OCI-LY7 (cell line): ENCODE results near the gene NDUFB10. TPM values are rescaled to one million over a fixed set of nuclear protein-coding genes. Genes with fewer than 3 reads are reported as not detected.

Experiments
- BruUV-seq: library from RNA; stranded (reverse); fragments of 400-500 nt; replicated peaks from 2 replicates; lab custom pipeline; 2021; lab: Mats Ljungman, UMichigan
- CTCF ChIA-PET: fragments of 300-600 bp; sonication (Branson Sonifier 250); formaldehyde crosslinking; loops from one replicate; lab custom pipeline; 2022; ENCODE audit warnings: antibody characterized with exemption; ENCODE audit not compliant: unreplicated experiment; lab: Charles Lee
- POLR2A ChIA-PET: fragments of 300-600 bp; sonication (Branson Sonifier 250); formaldehyde crosslinking; loops from one replicate; lab custom pipeline; 2022; ENCODE audit warnings: antibody characterized with exemption; lab: Charles Lee
- DNase-seq: peaks from one replicate; pipeline ENCODE4 v3.0.0-alpha.2; 2015; ENCODE audit warnings: low spot score
- H2AFZ ChIP-seq: fragments of 200-600 bp; sonication (generic), shearing (Covaris generic); 2 replicates; pipeline ENCODE4 v1.6.1; 2014; ENCODE audit warnings: mild to moderate bottlenecking, antibody characterized with exemption, low read length, moderate library complexity
- H3K27ac ChIP-seq: fragments of 200-600 bp; sonication (generic); 2 replicates; pipeline ENCODE4 v1.5.1; 2014; ENCODE audit warnings: mixed run types, low read depth, mild to moderate bottlenecking, moderate library complexity, low read length, inconsistent platforms; ENCODE audit not compliant: poor library complexity, severe bottlenecking
- H3K36me3 ChIP-seq: fragments of 200-600 bp; sonication (generic); 2 replicates; pipeline ENCODE4 v1.6.1; 2014; ENCODE audit warnings: mild to moderate bottlenecking, antibody characterized with exemption, low read length, moderate library complexity, mixed read lengths; ENCODE audit not compliant: insufficient read depth
- H3K4me1 ChIP-seq: fragments of 200-600 bp; sonication (generic); 2 replicates; pipeline ENCODE4 v1.5.1; 2014; ENCODE audit warnings: mild to moderate bottlenecking, low read length; ENCODE audit not compliant: insufficient read depth, poor library complexity, severe bottlenecking
- H3K4me2 ChIP-seq: fragments of 200-600 bp; sonication (generic); 2 replicates; pipeline ENCODE4 v1.6.1; 2014; ENCODE audit warnings: mild to moderate bottlenecking, low read length
- H3K4me3 ChIP-seq: fragments of 200-600 bp; sonication (generic); 2 replicates; pipeline ENCODE4 v1.5.1; 2014; ENCODE audit warnings: mild to moderate bottlenecking, low read depth, low read length; ENCODE audit not compliant: poor library complexity, severe bottlenecking
- H3K79me2 ChIP-seq: fragments of 200-600 bp; sonication (generic); 2 replicates; pipeline ENCODE4 v1.6.1; 2016; ENCODE audit warnings: low read depth, mild to moderate bottlenecking, low read length, moderate library complexity, mixed read lengths; ENCODE audit not compliant: insufficient read depth
- H3K9me2 ChIP-seq: fragments of 200-600 bp; sonication (generic); 2 replicates; pipeline ENCODE4 v1.6.1; 2016; ENCODE audit warnings: mild to moderate bottlenecking, low read length, mixed read lengths; ENCODE audit not compliant: insufficient read depth
- H3K9me3 ChIP-seq: fragments of 200-600 bp; sonication (generic); 2 replicates; pipeline ENCODE4 v1.6.1; 2014; ENCODE audit warnings: mild to moderate bottlenecking, mixed run types, low read length, mixed read lengths
- H4K20me1 ChIP-seq: fragments of 200-600 bp; sonication (generic); 2 replicates; pipeline ENCODE4 v1.6.1; 2014; ENCODE audit warnings: mild to moderate bottlenecking, antibody characterized with exemption, low read length, moderate library complexity, mixed read lengths; ENCODE audit not compliant: insufficient read depth
- EZH2phosphoT487 ChIP-seq: fragments of 200-600 bp; sonication (generic); IDR thresholded peaks from 2 replicates; pipeline ENCODE4 v1.6.1; 2018; ENCODE audit warnings: low read depth, borderline replicate concordance, mild to moderate bottlenecking, mixed run types, antibody characterized with exemption, low read length, moderate library complexity, mixed read lengths
- intact Hi-C: fragments of 100-400 bp; cut with micrococcal nuclease; formaldehyde crosslinking; loops from one replicate; pipeline ENCODE4 v1.10.0; 2022; ENCODE audit not compliant: unreplicated experiment
- total RNA-seq, 2 experiments: library from RNA; depleted of rRNA in 1 of 2; stranded (reverse); fragments of >200 nt in 1 of 2; shearing (Covaris generic) in 1 of 2; gene quantifications; 2 replicates each; pipeline ENCODE4 v1.2.3, GENCODE V29; 2014 to 2022
- TF ChIP-seq, protein P1 (sequence below): fragments of 200-600 bp; sonication (generic); conservative IDR thresholded peaks from 2 replicates; pipeline ENCODE4 v1.5.1; 2014; ENCODE audit warnings: mild to moderate bottlenecking, antibody characterized with exemption, low read length, moderate library complexity, mixed read lengths

NDUFB10 gene
- total RNA-seq, 2 experiments from 2014 or later = 201 to 240 TPM

DNA sequence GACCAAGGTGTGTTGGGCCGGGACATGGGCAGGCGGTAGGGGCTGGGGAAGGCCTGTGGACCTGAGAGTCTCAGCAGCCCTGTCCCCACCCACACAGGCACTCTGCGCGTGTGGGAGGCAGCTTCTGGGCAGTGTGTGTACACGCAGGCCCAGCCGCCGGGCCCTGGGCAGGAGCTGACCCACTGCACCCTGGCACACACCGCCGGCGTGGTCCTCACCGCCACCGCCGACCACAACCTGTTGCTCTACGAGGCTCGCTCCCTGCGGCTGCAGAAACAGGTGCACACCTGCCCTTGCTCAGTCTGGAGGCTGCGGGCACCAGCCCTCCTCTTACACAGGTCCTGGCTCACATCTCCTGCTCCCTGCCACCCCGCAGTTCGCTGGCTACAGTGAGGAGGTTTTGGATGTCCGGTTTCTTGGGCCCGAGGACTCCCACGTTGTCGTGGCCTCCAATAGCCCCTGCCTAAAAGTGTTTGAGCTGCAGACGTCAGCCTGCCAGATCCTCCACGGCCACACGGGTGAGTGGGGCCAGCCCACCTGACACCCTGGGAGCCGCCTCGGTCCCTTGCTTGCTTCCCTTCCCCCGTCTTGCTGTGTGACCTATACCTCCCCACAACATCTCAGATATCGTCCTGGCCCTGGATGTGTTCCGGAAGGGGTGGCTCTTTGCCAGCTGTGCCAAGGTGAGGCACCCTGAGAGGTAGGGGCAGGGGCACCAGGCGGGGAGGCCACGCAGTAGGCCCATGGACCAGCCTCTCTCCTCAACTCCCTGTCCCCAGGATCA lies 16.3 kb downstream of the NDUFB10 start:
- Histone ChIP-seq H3K4me1 (peaks cover 12% of the 10 kb centered on the region), H3K79me2 (peaks cover 28% of the 10 kb centered on the region), H3K4me3 (no peak overlapping the region), H3K27ac (no peak overlapping the region), H3K9me2 (no peaks in the 10 kb centered on the region), H2AFZ (no peak overlapping the region), H3K36me3 (peaks cover 54% of the 10 kb centered on the region), H3K4me2 (no peak overlapping the region), H4K20me1 (no peaks in the 10 kb centered on the region), H3K9me3 (no peaks in the 10 kb centered on the region)
- ChIA-PET CTCF (no interaction called here), POLR2A (no interaction called here)
- BruUV-seq = no TSS peak
- no peak for TF ChIP-seq EZH2phosphoT487
- TF ChIP-seq, protein P1, sequence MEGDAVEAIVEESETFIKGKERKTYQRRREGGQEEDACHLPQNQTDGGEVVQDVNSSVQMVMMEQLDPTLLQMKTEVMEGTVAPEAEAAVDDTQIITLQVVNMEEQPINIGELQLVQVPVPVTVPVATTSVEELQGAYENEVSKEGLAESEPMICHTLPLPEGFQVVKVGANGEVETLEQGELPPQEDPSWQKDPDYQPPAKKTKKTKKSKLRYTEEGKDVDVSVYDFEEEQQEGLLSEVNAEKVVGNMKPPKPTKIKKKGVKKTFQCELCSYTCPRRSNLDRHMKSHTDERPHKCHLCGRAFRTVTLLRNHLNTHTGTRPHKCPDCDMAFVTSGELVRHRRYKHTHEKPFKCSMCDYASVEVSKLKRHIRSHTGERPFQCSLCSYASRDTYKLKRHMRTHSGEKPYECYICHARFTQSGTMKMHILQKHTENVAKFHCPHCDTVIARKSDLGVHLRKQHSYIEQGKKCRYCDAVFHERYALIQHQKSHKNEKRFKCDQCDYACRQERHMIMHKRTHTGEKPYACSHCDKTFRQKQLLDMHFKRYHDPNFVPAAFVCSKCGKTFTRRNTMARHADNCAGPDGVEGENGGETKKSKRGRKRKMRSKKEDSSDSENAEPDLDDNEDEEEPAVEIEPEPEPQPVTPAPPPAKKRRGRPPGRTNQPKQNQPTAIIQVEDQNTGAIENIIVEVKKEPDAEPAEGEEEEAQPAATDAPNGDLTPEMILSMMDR = no peak
- intact Hi-C loops = no loop called here
- no peak for DNase-seq

DNA sequence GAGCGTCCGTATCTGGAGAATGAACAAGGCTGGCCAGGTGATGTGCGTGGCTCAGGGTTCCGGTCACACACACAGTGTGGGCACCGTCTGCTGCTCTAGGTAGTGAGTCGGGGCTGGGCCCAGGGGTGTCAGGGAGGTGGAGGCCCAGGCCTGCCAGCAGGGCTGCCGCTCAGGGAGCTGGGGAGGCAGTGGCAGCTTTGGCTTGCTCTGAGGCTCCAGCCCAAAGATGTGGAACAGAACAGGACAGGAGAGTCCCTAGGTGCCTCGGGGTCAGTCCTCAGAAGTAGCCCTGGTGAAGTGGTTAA lies 16.8 kb downstream of the NDUFB10 start:
- H3K4me1 ChIP-seq = peaks cover 8% of the 10 kb centered on the region
- no peak overlapping the region for H3K4me2 ChIP-seq
- POLR2A ChIA-PET = no interaction called here
- H3K9me3 ChIP-seq = no peaks in the 10 kb centered on the region
- no peak for DNase-seq
- no peak overlapping the region for H3K4me3 ChIP-seq
- no peaks in the 10 kb centered on the region for H3K9me2 ChIP-seq
- intact Hi-C loops = no loop called here
- CTCF ChIA-PET = no interaction called here
- H2AFZ ChIP-seq = no peak overlapping the region
- TF ChIP-seq, protein P1 = no peak
- no peak for TF ChIP-seq EZH2phosphoT487
- H3K27ac ChIP-seq = no peak overlapping the region
- BruUV-seq = no TSS peak
- peaks cover 24% of the 10 kb centered on the region for H3K79me2 ChIP-seq
- H3K36me3 ChIP-seq = peaks cover 54% of the 10 kb centered on the region
- H4K20me1 ChIP-seq = no peaks in the 10 kb centered on the region
